Naive B cell (primary cell): ENCODE measurements around the gene DPH1. TPM values are rescaled to one million over a fixed set of nuclear protein-coding genes. Genes with fewer than 3 reads are reported as not detected.

ENCODE experiments used
- ATAC-seq, 2 donors: fragments of 150-1000 bp; cut with Tn5 transposase; 2 replicates each; pipeline ENCODE4 v1.10.0; 2021; ENCODE audit warnings: low read depth in 2 of 2, mild to moderate bottlenecking in 2 of 2, moderate library complexity in 2 of 2
- DNase-seq: peaks from one replicate; pipeline ENCODE4 v3.0.0; 2022
- H3K27ac Mint-ChIP-seq, 6 donors: one replicate each; pipeline ENCODE4 v1.8.0; 2020 to 2022; ENCODE audit warnings: mild to moderate bottlenecking in 6 of 6, mixed read lengths in 6 of 6, moderate library complexity in 5 of 6, inconsistent platforms in 2 of 6
- H3K27me3 Mint-ChIP-seq, 3 donors: one replicate each; pipeline ENCODE4 v1.8.0; 2021 to 2022; ENCODE audit warnings: mixed read lengths in 3 of 3, mild to moderate bottlenecking in 1 of 3
- H3K36me3 Mint-ChIP-seq, 2 donors: one replicate each; pipeline ENCODE4 v1.8.0; 2020 to 2022; ENCODE audit warnings: mixed read lengths in 2 of 2, inconsistent platforms in 1 of 2, mild to moderate bottlenecking in 1 of 2
- H3K4me1 Mint-ChIP-seq, 3 donors: one replicate each; pipeline ENCODE4 v1.8.0; 2020 to 2022; ENCODE audit warnings: mixed read lengths in 3 of 3, inconsistent platforms in 1 of 3, mild to moderate bottlenecking in 1 of 3, moderate library complexity in 1 of 3
- H3K4me3 Mint-ChIP-seq, 8 donors: one replicate each; pipeline ENCODE4 v1.8.0; 2020 to 2022; ENCODE audit warnings: mild to moderate bottlenecking in 8 of 8, mixed read lengths in 8 of 8, moderate library complexity in 8 of 8, inconsistent platforms in 2 of 8
- H3K9me3 Mint-ChIP-seq, 7 donors: one replicate each; pipeline ENCODE4 v1.8.0; 2020 to 2022; ENCODE audit warnings: mixed read lengths in 7 of 7, mild to moderate bottlenecking in 5 of 7, inconsistent platforms in 2 of 7, moderate library complexity in 1 of 7
- polyA plus RNA-seq, 6 donors: library from polyadenylated mRNA; unstranded; fragments of 300-500 nt; fragmentation: Illumina TruSeq; gene quantifications; one replicate each; pipeline ENCODE4 v1.2.3, GENCODE V29; 2021; ENCODE audit warnings: low read depth in 6 of 6

DPH1 gene
- polyA plus RNA-seq, 6 donors from 2014 or later = 22.7 to 37.7 (median 29.7) TPM

- Mint-ChIP-seq H3K27me3 (peaks cover 26 to 73% (median 65%) of the 10 kb centered on the region in 3 donors), H3K27ac (no peak overlapping the region), H3K4me1 (peaks cover 0 to 3% (median 0%) of the 10 kb centered on the region in 3 donors), H3K36me3 (peaks cover 0 to 10% of the 10 kb centered on the region in 2 donors), H3K4me3 (no peak overlapping the region), H3K9me3 (peaks cover 0 to 5% (median 0%) of the 10 kb centered on the region in 7 donors)
- ATAC-seq (no peak), DNase-seq (no peak)
These were observed 16.0 kb upstream of the DPH1 start for GRCh38 chr17:2013994-2014317.

GRCh38 chr17:2015314-2015713 is 14.6 kb upstream of the DPH1 start:
- H3K4me1 Mint-ChIP-seq = peaks cover 0 to 3% (median 0%) of the 10 kb centered on the region in 3 donors
- H3K27me3 Mint-ChIP-seq = peaks cover 33 to 79% (median 69%) of the 10 kb centered on the region in 3 donors
- peaks cover 0 to 5% (median 0%) of the 10 kb centered on the region in 7 donors for H3K9me3 Mint-ChIP-seq
- no peak overlapping the region for H3K4me3 Mint-ChIP-seq
- ATAC-seq (no peak), DNase-seq (no peak)
- no peak overlapping the region for H3K27ac Mint-ChIP-seq
- peaks cover 0 to 10% of the 10 kb centered on the region in 2 donors for H3K36me3 Mint-ChIP-seq

GRCh38 chr17:2016494-2016893 is 13.5 kb upstream of the DPH1 start:
- peaks cover 40 to 80% (median 63%) of the 10 kb centered on the region in 3 donors for H3K27me3 Mint-ChIP-seq
- H3K4me3 Mint-ChIP-seq = peak overlapping the region in 1 of 8 donors; percentile 21
- H3K4me1 Mint-ChIP-seq = peaks cover 0 to 3% (median 0%) of the 10 kb centered on the region in 3 donors
- ATAC-seq = no peak
- H3K9me3 Mint-ChIP-seq = peaks cover 0 to 5% (median 0%) of the 10 kb centered on the region in 7 donors
- DNase-seq = no peak
- H3K27ac Mint-ChIP-seq = peak overlapping the region in 1 of 6 donors; percentile 18
- H3K36me3 Mint-ChIP-seq = peaks cover 0 to 10% of the 10 kb centered on the region in 2 donors

GRCh38 chr17:2017274-2017941 is 12.5 kb upstream of the DPH1 start:
- ATAC-seq = peak; percentile 43 to 71
- peaks cover 0 to 5% (median 0%) of the 10 kb centered on the region in 7 donors for H3K9me3 Mint-ChIP-seq
- no peak for DNase-seq
- peaks cover 0 to 3% (median 0%) of the 10 kb centered on the region in 3 donors for H3K4me1 Mint-ChIP-seq
- H3K4me3 Mint-ChIP-seq = no peak overlapping the region
- peaks cover 0 to 10% of the 10 kb centered on the region in 2 donors for H3K36me3 Mint-ChIP-seq
- H3K27ac Mint-ChIP-seq = peak overlapping the region in 1 of 6 donors; percentile 22
- H3K27me3 Mint-ChIP-seq = peaks cover 43 to 77% (median 57%) of the 10 kb centered on the region in 3 donors

- no peak overlapping the region for H3K4me3 Mint-ChIP-seq
- DNase-seq = no peak
- peaks cover 0 to 7% of the 10 kb centered on the region in 2 donors for H3K36me3 Mint-ChIP-seq
- H3K4me1 Mint-ChIP-seq = peaks cover 0 to 8% (median 3%) of the 10 kb centered on the region in 3 donors
- no peak for ATAC-seq
- H3K9me3 Mint-ChIP-seq = peaks cover 0 to 3% (median 0%) of the 10 kb centered on the region in 7 donors
- peak overlapping the region in 1 of 6 donors; percentile 19 for H3K27ac Mint-ChIP-seq
- peaks cover 45 to 78% (median 47%) of the 10 kb centered on the region in 3 donors for H3K27me3 Mint-ChIP-seq
These were observed 11.0 kb upstream of the DPH1 start for GRCh38 chr17:2018716-2019510.

- peaks cover 0 to 8% (median 6%) of the 10 kb centered on the region in 3 donors for H3K4me1 Mint-ChIP-seq
- ATAC-seq (no peak), DNase-seq (no peak)
- H3K36me3 Mint-ChIP-seq = no peaks in the 10 kb centered on the region
- H3K27ac Mint-ChIP-seq = peak overlapping the region in 1 of 6 donors; percentile 19
- peaks cover 39 to 70% (median 45%) of the 10 kb centered on the region in 3 donors for H3K27me3 Mint-ChIP-seq
- no peaks in the 10 kb centered on the region for H3K9me3 Mint-ChIP-seq
- no peak overlapping the region for H3K4me3 Mint-ChIP-seq
These were observed 10.2 kb upstream of the DPH1 start for GRCh38 chr17:2019723-2020122.

- DNase-seq = no peak
- no peaks in the 10 kb centered on the region for H3K36me3 Mint-ChIP-seq
- no peak overlapping the region for H3K4me3 Mint-ChIP-seq
- no peak for ATAC-seq
- peaks cover 34 to 66% (median 43%) of the 10 kb centered on the region in 3 donors for H3K27me3 Mint-ChIP-seq
- H3K9me3 Mint-ChIP-seq = no peaks in the 10 kb centered on the region
- H3K27ac Mint-ChIP-seq = no peak overlapping the region
- H3K4me1 Mint-ChIP-seq = peaks cover 4 to 12% (median 10%) of the 10 kb centered on the region in 3 donors
These were observed 9.2 kb upstream of the DPH1 start for GRCh38 chr17:2020721-2021120.

GRCh38 chr17:2022647-2023240 is 7.2 kb upstream of the DPH1 start:
- peaks cover 48 to 71% (median 50%) of the 10 kb centered on the region in 3 donors for H3K27me3 Mint-ChIP-seq
- ATAC-seq = no peak
- no peaks in the 10 kb centered on the region for H3K36me3 Mint-ChIP-seq
- DNase-seq = no peak
- peak overlapping the region in 2 of 6 donors; percentile 47 to 74 for H3K27ac Mint-ChIP-seq
- H3K4me3 Mint-ChIP-seq = peak overlapping the region in 7 of 8 donors; percentile 9 to 88 (median 61)
- H3K9me3 Mint-ChIP-seq = peaks cover 0 to 5% (median 0%) of the 10 kb centered on the region in 7 donors
- peaks cover 11 to 19% (median 16%) of the 10 kb centered on the region in 3 donors for H3K4me1 Mint-ChIP-seq

GRCh38 chr17:2023256-2023655 is 6.7 kb upstream of the DPH1 start:
- ATAC-seq (no peak), DNase-seq (no peak)
- Mint-ChIP-seq H3K4me1 (peaks cover 11 to 16% (median 16%) of the 10 kb centered on the region in 3 donors), H3K4me3 (peak overlapping the region; percentile 15 to 88 (median 65)), H3K27me3 (peaks cover 48 to 71% (median 49%) of the 10 kb centered on the region in 3 donors), H3K27ac (peak overlapping the region in 1 of 6 donors; percentile 47), H3K36me3 (no peaks in the 10 kb centered on the region), H3K9me3 (peaks cover 0 to 5% (median 0%) of the 10 kb centered on the region in 7 donors)

- Mint-ChIP-seq H3K27me3 (peaks cover 47 to 71% (median 48%) of the 10 kb centered on the region in 3 donors), H3K9me3 (peaks cover 0 to 5% (median 0%) of the 10 kb centered on the region in 7 donors), H3K36me3 (no peaks in the 10 kb centered on the region), H3K4me3 (peak overlapping the region in 7 of 8 donors; percentile 67 to 89 (median 75)), H3K4me1 (peaks cover 14 to 19% (median 16%) of the 10 kb centered on the region in 3 donors), H3K27ac (peak overlapping the region in 1 of 6 donors; percentile 57)
- ATAC-seq (peak; percentile 60 to 61), DNase-seq (peak; percentile 44)
These were observed 6.0 kb upstream of the DPH1 start for GRCh38 chr17:2023692-2024571.

- Mint-ChIP-seq H3K36me3 (no peaks in the 10 kb centered on the region), H3K4me3 (peak overlapping the region in 7 of 8 donors; percentile 67 to 85 (median 75)), H3K27me3 (peaks cover 42 to 68% (median 44%) of the 10 kb centered on the region in 3 donors), H3K27ac (no peak overlapping the region), H3K9me3 (peaks cover 0 to 5% (median 0%) of the 10 kb centered on the region in 7 donors), H3K4me1 (peaks cover 16 to 20% (median 17%) of the 10 kb centered on the region in 3 donors)
- no peak for ATAC-seq
- DNase-seq = no peak
These were observed 5.3 kb upstream of the DPH1 start for GRCh38 chr17:2024572-2025219.

GRCh38 chr17:2025220-2025621 is 4.7 kb upstream of the DPH1 start, which contains the start of gene RTN4RL1:
TSS of gene RTN4RL1 (minus strand) at chr17:2025334. CDS start at chr17:2024865, 469 bp downstream.
- Mint-ChIP-seq H3K4me3 (peak within 1 kb of the TSS; percentile 75 to 91 (median 84)), H3K36me3 (no peaks in the 10 kb centered on the region), H3K4me1 (peaks cover 16 to 22% (median 20%) of the 10 kb centered on the region in 3 donors), H3K27me3 (peaks cover 37 to 65% (median 42%) of the 10 kb centered on the region in 3 donors), H3K9me3 (peaks cover 0 to 5% (median 0%) of the 10 kb centered on the region in 7 donors), H3K27ac (peak within 1 kb of the TSS in 2 of 6 donors; percentile 22 to 85)
- DNase-seq = peak; percentile 39
- peak in 1 of 2 donors; percentile 13 for ATAC-seq
